Mesendoderm (in vitro differentiated cells): ENCODE measurements around the gene RHOD.

Source experiments
- DNase-seq: peaks from one replicate; pipeline ENCODE4 v3.0.0; 2013
- H2AK5ac ChIP-seq: 2 replicates; pipeline ENCODE4 v1.6.1; 2013; ENCODE audit warnings: low read length, inconsistent platforms
- H2BK120ac ChIP-seq: 2 replicates; pipeline ENCODE4 v1.6.1; 2013; ENCODE audit warnings: low read depth, mild to moderate bottlenecking, low read length, moderate library complexity, mixed read lengths
- H2BK15ac ChIP-seq: replicated peaks from 2 replicates; pipeline ENCODE4 v1.6.1; 2013; ENCODE audit warnings: low read depth, mild to moderate bottlenecking, moderate library complexity
- H2BK5ac ChIP-seq: 2 replicates; pipeline ENCODE4 v1.6.1; 2013; ENCODE audit warnings: low read length, inconsistent platforms
- H3K18ac ChIP-seq: 2 replicates; pipeline ENCODE4 v1.6.1; 2013; ENCODE audit warnings: mild to moderate bottlenecking, low read length, mixed read lengths
- H3K23ac ChIP-seq: one replicate; pipeline ENCODE4 v1.6.1; 2013; ENCODE audit warnings: low read length
- H3K27ac ChIP-seq: 2 replicates; pipeline ENCODE4 v1.5.1; 2013; ENCODE audit warnings: low read depth, mild to moderate bottlenecking, inconsistent platforms, low read length, moderate library complexity
- H3K27me3 ChIP-seq: 2 replicates; pipeline ENCODE4 v1.6.1; 2013; ENCODE audit warnings: low read length, control low read depth, mild to moderate bottlenecking, inconsistent platforms; ENCODE audit not compliant: insufficient read depth, poor library complexity
- H3K36me3 ChIP-seq: 2 replicates; pipeline ENCODE4 v1.6.1; 2013; ENCODE audit warnings: low read length, inconsistent platforms; ENCODE audit not compliant: control insufficient read depth, insufficient read depth
- H3K4ac ChIP-seq: one replicate; pipeline ENCODE4 v1.6.1; 2013; ENCODE audit warnings: low read depth, mild to moderate bottlenecking, low read length, moderate library complexity
- H3K4me1 ChIP-seq: 2 replicates; pipeline ENCODE4 v1.6.1; 2013; ENCODE audit warnings: low read depth, low read length, inconsistent platforms; ENCODE audit not compliant: control insufficient read depth
- H3K4me2 ChIP-seq: 2 replicates; pipeline ENCODE4 v1.6.1; 2013; ENCODE audit warnings: low read length
- H3K4me3 ChIP-seq: 2 replicates; pipeline ENCODE4 v1.5.1; 2013; ENCODE audit warnings: mild to moderate bottlenecking, low read length
- H3K56ac ChIP-seq: one replicate; pipeline ENCODE4 v1.6.1; 2013; ENCODE audit warnings: low read length
- H3K79me1 ChIP-seq: 2 replicates; pipeline ENCODE4 v1.6.1; 2013; ENCODE audit warnings: low read length, inconsistent platforms
- H3K79me2 ChIP-seq: 2 replicates; pipeline ENCODE4 v1.6.1; 2013; ENCODE audit warnings: mild to moderate bottlenecking, low read length; ENCODE audit not compliant: control insufficient read depth, insufficient read depth
- H3K9ac ChIP-seq: 2 replicates; pipeline ENCODE4 v1.6.1; 2013; ENCODE audit warnings: low read length, inconsistent platforms
- H4K5ac ChIP-seq: one replicate; pipeline ENCODE4 v1.6.1; 2013; ENCODE audit warnings: low read length
- H4K8ac ChIP-seq: one replicate; pipeline ENCODE4 v1.6.1; 2013; ENCODE audit warnings: low read depth, mild to moderate bottlenecking, control low read depth, low read length, moderate library complexity
- WGBS: extraction: QIAGEN DNeasy Blood & Tissue Kit; methylation state at CpG from one replicate; pipeline ENCODE4 v1.1.7; 2013; ENCODE audit warnings: low lambda C conversion rate, missing lambda C conversion rate; ENCODE audit not compliant: insufficient coverage; ENCODE audit errors: extremely low coverage; 5-methylcytosine and 5-hydroxymethylcytosine counted together

RHOD gene

DNA sequence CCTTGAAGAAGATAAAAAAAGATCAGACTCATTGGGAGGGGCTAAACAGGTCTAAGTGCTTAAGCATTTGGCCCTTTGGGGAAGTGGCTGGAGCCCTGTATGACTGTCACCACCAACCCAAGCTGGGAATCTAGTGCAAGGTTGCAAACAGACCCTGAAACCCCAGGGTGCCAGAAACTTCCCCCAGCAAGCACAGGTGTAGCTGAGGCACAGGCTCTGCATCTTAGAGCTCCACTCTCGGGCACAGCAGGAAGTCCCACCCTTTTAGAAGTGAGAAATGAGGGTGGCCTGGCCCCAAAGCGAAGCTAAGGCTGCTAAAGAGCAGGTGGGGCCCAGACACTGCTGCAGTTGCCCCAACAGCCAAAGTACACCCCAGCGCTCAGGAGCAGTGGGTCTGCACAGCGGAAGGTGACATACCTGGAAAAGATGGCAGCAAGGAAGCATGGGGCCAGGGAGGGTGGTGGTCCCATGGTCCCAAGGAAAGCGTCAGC is 56.6 kb downstream of the RHOD start:
- Histone ChIP-seq H4K5ac (no peak overlapping the region), H3K36me3 (no peaks in the 10 kb centered on the region), H3K79me1 (no peaks in the 10 kb centered on the region), H3K4ac (no peak overlapping the region), H3K56ac (no peak overlapping the region), H3K9ac (no peak overlapping the region), H3K18ac (no peak overlapping the region), H2AK5ac (no peak overlapping the region), H2BK5ac (no peak overlapping the region), H3K79me2 (no peaks in the 10 kb centered on the region), H3K4me2 (no peak overlapping the region), H3K27me3 (peaks cover 1% of the 10 kb centered on the region), H3K4me3 (no peak overlapping the region), H3K4me1 (no peaks in the 10 kb centered on the region), H4K8ac (no peak overlapping the region), H3K27ac (peak overlapping the region; percentile 59), H2BK15ac (no peak overlapping the region), H3K23ac (no peak overlapping the region), H2BK120ac (no peak overlapping the region)
- no CpG with 5 or more reads among the region's 5 CpGs for WGBS
- DNase-seq = no peak

DNA sequence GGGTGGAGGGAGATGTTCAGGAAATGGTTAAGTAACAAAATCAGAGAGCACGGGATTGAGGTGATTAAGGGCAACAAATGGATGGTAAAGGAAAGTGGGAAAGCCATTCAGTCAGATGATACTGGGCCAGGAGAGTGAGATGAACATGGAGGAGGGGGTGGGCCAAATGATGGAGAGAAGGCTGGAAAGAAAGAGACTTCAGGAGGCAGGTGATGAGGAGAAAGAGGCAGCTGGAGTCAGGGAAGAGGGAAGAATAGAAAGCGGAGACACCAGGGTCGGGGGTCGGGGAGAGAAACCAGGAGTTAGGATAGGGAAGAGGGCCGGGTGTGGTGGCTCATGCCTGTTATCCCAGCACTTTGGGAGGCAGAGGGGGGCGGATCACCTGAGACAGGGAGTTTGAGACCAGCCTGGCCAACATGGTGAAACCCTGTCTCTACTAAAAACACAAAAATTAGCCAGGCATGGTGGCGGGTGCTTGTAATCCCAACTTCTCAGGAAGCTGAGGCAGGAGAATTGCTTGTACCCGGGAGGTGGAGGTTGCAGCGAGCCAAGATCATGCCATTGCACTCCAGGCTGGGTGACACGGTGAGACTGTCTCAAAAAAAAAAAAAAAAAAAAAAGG is 57.7 kb downstream of the RHOD start:
- Histone ChIP-seq H2BK120ac (no peak overlapping the region), H3K79me1 (no peaks in the 10 kb centered on the region), H3K56ac (peak overlapping the region; percentile 25), H2BK15ac (no peak overlapping the region), H4K8ac (no peak overlapping the region), H3K4me2 (no peak overlapping the region), H2AK5ac (no peak overlapping the region), H3K36me3 (no peaks in the 10 kb centered on the region), H3K23ac (no peak overlapping the region), H3K79me2 (peaks cover under 1% of the 10 kb centered on the region), H3K27me3 (peaks cover 1% of the 10 kb centered on the region), H3K4me3 (no peak overlapping the region), H2BK5ac (no peak overlapping the region), H3K4ac (no peak overlapping the region), H4K5ac (no peak overlapping the region), H3K27ac (no peak overlapping the region), H3K4me1 (no peaks in the 10 kb centered on the region), H3K9ac (no peak overlapping the region), H3K18ac (no peak overlapping the region)
- no peak for DNase-seq
- WGBS = no CpG with 5 or more reads among the region's 10 CpGs

DNA sequence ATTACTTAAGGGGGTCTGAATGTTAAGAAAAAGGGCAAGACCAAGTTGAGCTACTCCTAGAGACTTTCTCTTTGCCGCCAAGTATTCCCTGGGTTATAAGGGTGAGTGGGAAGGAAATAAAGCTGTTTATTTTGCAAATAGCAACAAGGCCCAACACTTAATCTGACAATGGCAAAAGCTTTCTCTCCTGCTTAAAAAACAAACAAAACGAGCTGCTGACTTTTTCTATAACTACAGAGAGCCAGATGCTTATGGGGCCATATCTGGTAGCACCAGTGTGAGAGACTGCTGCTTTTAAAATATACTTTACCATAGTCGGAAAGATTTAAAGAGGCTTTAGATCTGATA is 60.1 kb downstream of the RHOD start:
- H2BK15ac ChIP-seq = no peak overlapping the region
- H3K18ac ChIP-seq = no peak overlapping the region
- H3K9ac ChIP-seq = no peak overlapping the region
- no peak overlapping the region for H2AK5ac ChIP-seq
- no peak overlapping the region for H3K4me3 ChIP-seq
- H4K8ac ChIP-seq = no peak overlapping the region
- no peaks in the 10 kb centered on the region for H3K36me3 ChIP-seq
- WGBS = no CpG with 5 or more reads among the region's 3 CpGs
- no peak overlapping the region for H3K4me2 ChIP-seq
- H4K5ac ChIP-seq = no peak overlapping the region
- H3K79me1 ChIP-seq = peaks cover 3% of the 10 kb centered on the region
- H2BK120ac ChIP-seq = no peak overlapping the region
- peaks cover 22% of the 10 kb centered on the region for H3K79me2 ChIP-seq
- no peak overlapping the region for H3K27ac ChIP-seq
- DNase-seq = no peak
- no peak overlapping the region for H2BK5ac ChIP-seq
- no peaks in the 10 kb centered on the region for H3K4me1 ChIP-seq
- no peak overlapping the region for H3K4ac ChIP-seq
- no peak overlapping the region for H3K56ac ChIP-seq
- peaks cover 1% of the 10 kb centered on the region for H3K27me3 ChIP-seq
- H3K23ac ChIP-seq = no peak overlapping the region

DNA sequence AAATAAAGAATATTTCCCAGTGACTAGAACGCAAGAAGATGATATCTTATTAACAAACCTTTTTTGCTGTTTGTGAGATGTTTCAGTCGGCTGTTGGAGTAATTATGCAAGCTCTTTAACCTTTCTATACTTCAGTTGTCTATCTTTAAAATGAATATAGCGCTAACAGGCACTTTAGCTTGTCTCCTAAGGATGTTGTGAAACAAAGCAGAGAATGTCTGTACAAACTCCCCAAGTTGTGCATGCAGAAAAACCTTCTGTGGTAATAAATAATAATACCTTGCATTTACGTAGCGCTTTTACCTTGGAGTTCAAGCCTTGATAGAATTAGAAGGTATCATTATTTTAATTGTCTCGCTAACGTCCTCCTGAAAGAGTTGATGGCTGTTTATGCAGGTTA is 60.5 kb downstream of the RHOD start:
- no CpG with 5 or more reads among the region's 7 CpGs for WGBS
- Histone ChIP-seq H3K9ac (peak overlapping the region; percentile 77), H3K4ac (no peak overlapping the region), H3K27ac (no peak overlapping the region), H3K4me1 (no peaks in the 10 kb centered on the region), H3K56ac (peak overlapping the region; percentile 92), H4K5ac (no peak overlapping the region), H2BK120ac (no peak overlapping the region), H2AK5ac (no peak overlapping the region), H2BK5ac (no peak overlapping the region), H3K4me2 (peak overlapping the region; percentile 73), H3K4me3 (no peak overlapping the region), H3K23ac (peak overlapping the region; percentile 2), H3K27me3 (peaks cover 1% of the 10 kb centered on the region), H4K8ac (no peak overlapping the region), H3K36me3 (no peaks in the 10 kb centered on the region), H3K79me1 (peaks cover 3% of the 10 kb centered on the region), H3K18ac (no peak overlapping the region), H2BK15ac (no peak overlapping the region), H3K79me2 (peaks cover 26% of the 10 kb centered on the region)
- no peak for DNase-seq

DNA sequence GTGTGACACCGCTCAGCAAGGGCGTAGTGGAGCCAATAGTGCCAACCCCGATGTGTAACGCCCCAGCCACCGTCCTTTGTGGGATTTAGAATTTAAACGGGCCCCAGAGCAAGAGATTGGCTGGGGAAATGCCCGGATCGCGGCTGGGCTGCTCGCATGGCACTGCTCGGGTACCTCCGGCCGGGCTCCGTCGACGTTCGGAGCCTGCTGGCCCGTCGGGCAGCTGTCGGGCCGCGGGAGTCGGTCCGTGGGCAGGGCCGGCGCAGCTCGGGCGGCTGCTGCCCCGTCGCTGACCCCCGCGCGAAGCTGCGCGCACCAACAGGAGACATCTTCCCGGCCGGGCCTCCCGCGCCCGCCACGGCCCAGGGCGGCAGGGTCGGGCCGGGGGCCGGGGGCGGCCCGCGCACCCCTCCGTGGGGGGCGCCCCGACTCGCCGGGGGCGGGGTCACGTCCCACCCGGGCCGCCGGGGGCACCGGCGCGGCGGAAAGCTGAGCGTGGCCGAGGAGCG is 61.1 kb downstream of the RHOD start:
- WGBS = no CpG with 5 or more reads among the region's 65 CpGs
- H4K8ac ChIP-seq = peak overlapping the region; percentile 96
- peak overlapping the region; percentile 73 for H3K4me2 ChIP-seq
- peak overlapping the region; percentile 95 for H3K27ac ChIP-seq
- peak overlapping the region; percentile 61 for H2BK15ac ChIP-seq
- peaks cover 31% of the 10 kb centered on the region for H3K79me2 ChIP-seq
- peak; percentile 47 for DNase-seq
- H3K27me3 ChIP-seq = peaks cover 1% of the 10 kb centered on the region
- H3K23ac ChIP-seq = peak overlapping the region; percentile 85
- H3K18ac ChIP-seq = peak overlapping the region; percentile 100
- H3K9ac ChIP-seq = peak overlapping the region; percentile 77
- H2BK5ac ChIP-seq = no peak overlapping the region
- H4K5ac ChIP-seq = no peak overlapping the region
- H2AK5ac ChIP-seq = no peak overlapping the region
- no peaks in the 10 kb centered on the region for H3K4me1 ChIP-seq
- peak overlapping the region; percentile 92 for H3K56ac ChIP-seq
- H3K36me3 ChIP-seq = no peaks in the 10 kb centered on the region
- no peak overlapping the region for H3K4me3 ChIP-seq
- H3K79me1 ChIP-seq = peaks cover 3% of the 10 kb centered on the region
- H3K4ac ChIP-seq = peak overlapping the region; percentile 97
- H2BK120ac ChIP-seq = peak overlapping the region; percentile 89
